ENCODE data around the gene FNDC11. TPM values are rescaled to one million over a fixed set of nuclear protein-coding genes. Genes with fewer than 3 reads are reported as not detected.
"Not testable (repeated sequence)": the region's sequence is repeated elsewhere in the genome, so short reads cannot be mapped to it uniquely, and the experiment has no call there.

Gene FNDC11
- total RNA-seq, 2 experiments from 2014 or later: 0.14 to 0.35 TPM

GRCh38 chr20:63565021-63565698, 11.2 kb downstream of the FNDC11 start:
- H3K4me3 Mint-ChIP-seq: no peak overlapping the region
- no peaks in the 10 kb centered on the region for H3K9me3 Mint-ChIP-seq (ENCODE audit: low read depth)
- no peaks in the 10 kb centered on the region for H3K27me3 Mint-ChIP-seq
- no peak for DNase-seq
- CTCF ChIA-PET: interaction anchor here (2.1 kb wide), 1 partner anchor 27 kb away, joined by 4 read pairs; no protein-coding TSS in a partner anchor
- H3K4me1 Mint-ChIP-seq: peaks cover 31% of the 10 kb centered on the region
- no peak for ATAC-seq
- peaks cover 43% of the 10 kb centered on the region for H3K36me3 Mint-ChIP-seq
- H3K27ac Mint-ChIP-seq: no peak overlapping the region

GRCh38 chr20:63565699-63566335, 11.9 kb downstream of the FNDC11 start:
- H3K27me3 Mint-ChIP-seq: no peaks in the 10 kb centered on the region
- CTCF ChIA-PET: interaction anchor here (0.6 to 2.1 kb wide), 2 partner anchors 28 to 38 kb away, joined by 4 read pairs; no protein-coding TSS in a partner anchor

GRCh38 chr20:63566395-63567135, 12.6 kb downstream of the FNDC11 start:
- no peaks in the 10 kb centered on the region for H3K9me3 Mint-ChIP-seq (ENCODE audit: low read depth)
- H3K4me1 Mint-ChIP-seq: peaks cover 34% of the 10 kb centered on the region
- no peak for DNase-seq
- peaks cover 30% of the 10 kb centered on the region for H3K36me3 Mint-ChIP-seq
- CTCF ChIA-PET: interaction anchor here (0.6 to 3.4 kb wide), 3 partner anchors 10 to 38 kb away, joined by 4 to 21 read pairs (median 4); partner anchors contain the start of gene PTK6
- H3K4me3 Mint-ChIP-seq: no peak overlapping the region
- no peak for ATAC-seq
- no peaks in the 10 kb centered on the region for H3K27me3 Mint-ChIP-seq
- no peak overlapping the region for H3K27ac Mint-ChIP-seq

More at GRCh38 chr20:63565699-63566335, 11.9 kb downstream of the FNDC11 start:
- peaks cover 37% of the 10 kb centered on the region for H3K36me3 Mint-ChIP-seq
- H3K4me1 Mint-ChIP-seq: peaks cover 34% of the 10 kb centered on the region
- no peak for DNase-seq
- no peak overlapping the region for H3K27ac Mint-ChIP-seq
- no peak for ATAC-seq
- H3K4me3 Mint-ChIP-seq: no peak overlapping the region
- H3K9me3 Mint-ChIP-seq (ENCODE audit: low read depth): no peaks in the 10 kb centered on the region

GRCh38 chr20:63567136-63567385, 13.1 kb downstream of the FNDC11 start:
- Mint-ChIP-seq H3K27me3 (no peaks in the 10 kb centered on the region), H3K27ac (no peak overlapping the region), H3K9me3 (ENCODE audit: low read depth) (no peaks in the 10 kb centered on the region), H3K36me3 (peaks cover 30% of the 10 kb centered on the region), H3K4me1 (peaks cover 34% of the 10 kb centered on the region), H3K4me3 (no peak overlapping the region)
- ATAC-seq (no peak), DNase-seq (no peak)
- CTCF ChIA-PET: interaction anchor here (1.0 to 3.4 kb wide), 4 partner anchors 9 to 217 kb away, joined by 3 to 21 read pairs (median 4); partner anchors contain the start of genes PPDPF and PTK6

GRCh38 chr20:63567386-63568169, 13.6 kb downstream of the FNDC11 start:
- peak; percentile 71 for ATAC-seq
- CTCF ChIA-PET: interaction anchor here (1.0 to 3.4 kb wide), 7 partner anchors 9 to 471 kb away, joined by 3 to 21 read pairs (median 5); partner anchors contain the start of genes PPDPF and PTK6
- H3K4me1 Mint-ChIP-seq: peaks cover 34% of the 10 kb centered on the region

GRCh38 chr20:63568170-63568981, 14.4 kb downstream of the FNDC11 start:
- Mint-ChIP-seq H3K9me3 (ENCODE audit: low read depth) (no peaks in the 10 kb centered on the region), H3K27ac (peak overlapping the region; percentile 79), H3K27me3 (no peaks in the 10 kb centered on the region), H3K4me3 (peak overlapping the region; percentile 49), H3K36me3 (peaks cover 30% of the 10 kb centered on the region), H3K4me1 (peaks cover 34% of the 10 kb centered on the region)
- DNase-seq (peak; percentile 58), ATAC-seq (peak; percentile 24)
- CTCF ChIA-PET: interaction anchor here (0.8 to 3.4 kb wide), 7 partner anchors 8 to 470 kb away, joined by 3 to 21 read pairs (median 5); partner anchors contain the start of genes PPDPF and PTK6

More at GRCh38 chr20:63567386-63568169, 13.6 kb downstream of the FNDC11 start:
- Mint-ChIP-seq H3K27me3 (no peaks in the 10 kb centered on the region), H3K27ac (peak overlapping the region; percentile 79), H3K9me3 (ENCODE audit: low read depth) (no peaks in the 10 kb centered on the region), H3K36me3 (peaks cover 30% of the 10 kb centered on the region), H3K4me3 (peak overlapping the region; percentile 49)
- DNase-seq: peak; percentile 83

- peaks cover 27% of the 10 kb centered on the region for H3K36me3 Mint-ChIP-seq
- DNase-seq: no peak
These were observed 15.3 kb downstream of the FNDC11 start for GRCh38 chr20:63568986-63569949.

GRCh38 chr20:63570281-63571086, 16.5 kb downstream of the FNDC11 start:
- no peak overlapping the region for H3K27ac Mint-ChIP-seq
- no peak for DNase-seq
- peaks cover 5% of the 10 kb centered on the region for H3K27me3 Mint-ChIP-seq
- H3K4me1 Mint-ChIP-seq: peaks cover 34% of the 10 kb centered on the region
- CTCF ChIA-PET: no interaction called here
- no peak overlapping the region for H3K4me3 Mint-ChIP-seq
- H3K36me3 Mint-ChIP-seq: peaks cover 22% of the 10 kb centered on the region
- ATAC-seq: no peak
- no peaks in the 10 kb centered on the region for H3K9me3 Mint-ChIP-seq (ENCODE audit: low read depth)

More at GRCh38 chr20:63568986-63569949, 15.3 kb downstream of the FNDC11 start:
- Mint-ChIP-seq H3K27me3 (no peaks in the 10 kb centered on the region), H3K9me3 (ENCODE audit: low read depth) (no peaks in the 10 kb centered on the region), H3K4me1 (peaks cover 34% of the 10 kb centered on the region), H3K27ac (peak overlapping the region; percentile 52), H3K4me3 (no peak overlapping the region)
- CTCF ChIA-PET: interaction anchor here (0.8 to 3.4 kb wide), 3 partner anchors 9 to 469 kb away, joined by 3 to 21 read pairs (median 5); partner anchors contain the start of gene PTK6
- no peak for ATAC-seq

- Mint-ChIP-seq H3K4me1 (peaks cover 34% of the 10 kb centered on the region), H3K36me3 (peaks cover 17% of the 10 kb centered on the region)
- H3K27me3 Mint-ChIP-seq; H3K27ac Mint-ChIP-seq; H3K4me3 Mint-ChIP-seq; ATAC-seq; CTCF ChIA-PET; H3K9me3 Mint-ChIP-seq (ENCODE audit: low read depth); DNase-seq: not testable (repeated sequence)
These were observed 17.1 kb downstream of the FNDC11 start for GRCh38 chr20:63571087-63571478.

GRCh38 chr20:63572071-63572787, 18.3 kb downstream of the FNDC11 start:
- Mint-ChIP-seq H3K4me1 (peaks cover 29% of the 10 kb centered on the region), H3K9me3 (ENCODE audit: low read depth) (no peaks in the 10 kb centered on the region), H3K27ac (no peak overlapping the region), H3K36me3 (peaks cover 12% of the 10 kb centered on the region), H3K4me3 (no peak overlapping the region), H3K27me3 (peaks cover 18% of the 10 kb centered on the region)
- CTCF ChIA-PET: interaction anchor here (1.1 to 1.7 kb wide), 2 partner anchors 35 to 86 kb away, joined by 3 to 4 read pairs; partner anchors contain the start of genes PTK6 and RTEL1
- ATAC-seq: no peak
- no peak for DNase-seq
